ENCODE data around the gene POTEM.
"Not testable (repeated sequence)": the region's sequence is repeated elsewhere in the genome, so short reads cannot be mapped to it uniquely, and the experiment has no call there.

GRCh38 chr14:19011029-19011428 is 43.8 kb downstream of the POTEM start:
- TF ChIP-seq CTCF (IDR thresholded peaks at IDR 0.05; ENCODE audit: low read length); EZH2 (optimal IDR thresholded peaks at IDR 0.05; ENCODE audit: low read depth, low read length): not testable (repeated sequence)

All from MM.1S (cell line).